Dendritic cell treated with granulocyte-macrophage colony-stimulating factor and Interleukin-4, amounts not matched to agents 40 ng/mL and 50 ng/mL, for 4 days (primary cell): Measurements from ENCODE around the gene NCOA5.

Experiments
- H3K27ac Mint-ChIP-seq: one replicate; pipeline ENCODE4 v1.8.0; 2022; ENCODE audit warnings: mild to moderate bottlenecking, mixed read lengths
- H3K27me3 Mint-ChIP-seq: one replicate; pipeline ENCODE4 v1.8.0; 2022; ENCODE audit warnings: mild to moderate bottlenecking, mixed read lengths
- H3K36me3 Mint-ChIP-seq: one replicate; pipeline ENCODE4 v1.8.0; 2022; ENCODE audit warnings: low read depth, mixed read lengths
- H3K4me1 Mint-ChIP-seq: one replicate; pipeline ENCODE4 v1.8.0; 2022; ENCODE audit warnings: low read depth, mixed read lengths
- H3K4me3 Mint-ChIP-seq: one replicate; pipeline ENCODE4 v1.8.0; 2022; ENCODE audit warnings: mild to moderate bottlenecking, moderate library complexity, mixed read lengths
- H3K9me3 Mint-ChIP-seq: one replicate; pipeline ENCODE4 v1.8.0; 2022; ENCODE audit warnings: mixed read lengths
- intact Hi-C: fragments of 100-400 bp; cut with micrococcal nuclease; formaldehyde crosslinking; loops from one replicate; pipeline ENCODE4 v1.15.0; 2022

Gene NCOA5

GRCh38 chr20:46012921-46013320 lies 76.8 kb downstream of the NCOA5 start:
- peaks cover 77% of the 10 kb centered on the region for H3K4me1 Mint-ChIP-seq
- peak overlapping the region; percentile 99 for H3K27ac Mint-ChIP-seq
- H3K9me3 Mint-ChIP-seq = no peaks in the 10 kb centered on the region
- intact Hi-C loops = loop anchor here (1.0 to 5.0 kb wide), 2 partner anchors 26 to 41 kb away; partner anchors contain the start of gene ZNF335
- peak overlapping the region; percentile 90 for H3K4me3 Mint-ChIP-seq
- peaks cover 65% of the 10 kb centered on the region for H3K36me3 Mint-ChIP-seq
- H3K27me3 Mint-ChIP-seq = peaks cover 10% of the 10 kb centered on the region

- Mint-ChIP-seq H3K36me3 (peaks cover 65% of the 10 kb centered on the region), H3K27ac (peak overlapping the region; percentile 99), H3K4me1 (peaks cover 83% of the 10 kb centered on the region), H3K27me3 (peaks cover 10% of the 10 kb centered on the region), H3K9me3 (no peaks in the 10 kb centered on the region), H3K4me3 (peak overlapping the region; percentile 90)
- intact Hi-C loops = loop anchor here (5.0 kb wide), 1 partner anchor 40 kb away; the partner anchor contains the start of gene ZNF335
These were observed 77.9 kb downstream of the NCOA5 start for GRCh38 chr20:46011631-46012482.
